Upper lobe of left lung (tissue), 6 donors: ENCODE measurements around the gene NUMA1. TPM values are rescaled to one million over a fixed set of nuclear protein-coding genes. Genes with fewer than 3 reads are reported as not detected.

Experiments used
- ATAC-seq, 2 donors: fragments of 200-7000 bp; cut with Tn5 transposase; one replicate each; pipeline ENCODE4 v1.9.1; 2022; ENCODE audit warnings: mild to moderate bottlenecking in 2 of 2, moderate library complexity in 2 of 2; ENCODE audit not compliant: low FRiP score in 2 of 2
- DNase-seq, 2 donors: peaks; one replicate each; pipeline ENCODE4 v3.0.0-alpha.2; 2019 to 2020
- H3K27ac ChIP-seq, 4 donors: fragments of 200-600 bp; sonication (generic); one replicate each; pipeline ENCODE4 v1.5.1; 2016 to 2019
- H3K27me3 ChIP-seq, 4 donors: fragments of 200-600 bp; sonication (generic); one replicate each; pipeline ENCODE4 v1.5.1; 2017 to 2019
- H3K36me3 ChIP-seq, 4 donors: fragments of 200-600 bp; sonication (generic); one replicate each; pipeline ENCODE4 v1.5.1; 2016 to 2019
- H3K4me1 ChIP-seq, 4 donors: fragments of 200-600 bp; sonication (generic); one replicate each; pipeline ENCODE4 v1.5.1; 2018 to 2019
- H3K4me3 ChIP-seq, 4 donors: fragments of 200-600 bp; sonication (generic); one replicate each; pipeline ENCODE4 v1.5.1; 2017 to 2019; ENCODE audit warnings: mild to moderate bottlenecking in 2 of 4, moderate library complexity in 1 of 4
- H3K9me3 ChIP-seq, 4 donors: fragments of 200-600 bp; sonication (generic); one replicate each; pipeline ENCODE4 v1.5.1; 2018 to 2019
- EP300 ChIP-seq, 4 donors: sonication (generic); formaldehyde crosslinking; IDR thresholded peaks; one replicate each; pipeline ENCODE4 v1.5.1; 2017; ENCODE audit warnings: antibody characterized with exemption in 4 of 4, control low read depth in 2 of 4
- POLR2A ChIP-seq, 4 donors: fragments of 450-650 bp; IDR thresholded peaks; one replicate each; pipeline ENCODE4 v1.5.1; 2016 to 2017; ENCODE audit warnings: antibody characterized with exemption in 4 of 4, mild to moderate bottlenecking in 2 of 4
- POLR2AphosphoS5 ChIP-seq, 2 donors: sonication (generic); formaldehyde crosslinking; IDR thresholded peaks; one replicate each; pipeline ENCODE4 v1.5.1; 2017; ENCODE audit warnings: antibody characterized with exemption in 2 of 2
- WGBS, 2 donors: methylation state at CpG; one replicate each; pipeline ENCODE4 v1.1.5; 2017 to 2018; 5-methylcytosine and 5-hydroxymethylcytosine counted together
- total RNA-seq, 6 donors: library from RNA; depleted of rRNA in 4 of 6; stranded (reverse); fragments of >200 nt in 4 of 6; gene quantifications; one replicate each; pipeline versions ENCODE4 v1.1.0 to v1.2.1, GENCODE V29; 2016 to 2021
- TF ChIP-seq, protein P1 (sequence below), 6 experiments: fragments of 450-650 bp in 4 of 6; fragments of 200-600 bp in 2 of 6; sonication (generic) in 2 of 6; IDR thresholded peaks; one replicate each; pipeline ENCODE4 v1.5.1; 2016 to 2019; ENCODE audit warnings: antibody characterized with exemption in 6 of 6
- donor health status: DM: no; HTN: no; CAD: no; lungs with moderate emphysema.
- donor health status: DM: no; HTN: yes; CAD: no; lungs with severe emphysema.

Gene NUMA1, protein sequence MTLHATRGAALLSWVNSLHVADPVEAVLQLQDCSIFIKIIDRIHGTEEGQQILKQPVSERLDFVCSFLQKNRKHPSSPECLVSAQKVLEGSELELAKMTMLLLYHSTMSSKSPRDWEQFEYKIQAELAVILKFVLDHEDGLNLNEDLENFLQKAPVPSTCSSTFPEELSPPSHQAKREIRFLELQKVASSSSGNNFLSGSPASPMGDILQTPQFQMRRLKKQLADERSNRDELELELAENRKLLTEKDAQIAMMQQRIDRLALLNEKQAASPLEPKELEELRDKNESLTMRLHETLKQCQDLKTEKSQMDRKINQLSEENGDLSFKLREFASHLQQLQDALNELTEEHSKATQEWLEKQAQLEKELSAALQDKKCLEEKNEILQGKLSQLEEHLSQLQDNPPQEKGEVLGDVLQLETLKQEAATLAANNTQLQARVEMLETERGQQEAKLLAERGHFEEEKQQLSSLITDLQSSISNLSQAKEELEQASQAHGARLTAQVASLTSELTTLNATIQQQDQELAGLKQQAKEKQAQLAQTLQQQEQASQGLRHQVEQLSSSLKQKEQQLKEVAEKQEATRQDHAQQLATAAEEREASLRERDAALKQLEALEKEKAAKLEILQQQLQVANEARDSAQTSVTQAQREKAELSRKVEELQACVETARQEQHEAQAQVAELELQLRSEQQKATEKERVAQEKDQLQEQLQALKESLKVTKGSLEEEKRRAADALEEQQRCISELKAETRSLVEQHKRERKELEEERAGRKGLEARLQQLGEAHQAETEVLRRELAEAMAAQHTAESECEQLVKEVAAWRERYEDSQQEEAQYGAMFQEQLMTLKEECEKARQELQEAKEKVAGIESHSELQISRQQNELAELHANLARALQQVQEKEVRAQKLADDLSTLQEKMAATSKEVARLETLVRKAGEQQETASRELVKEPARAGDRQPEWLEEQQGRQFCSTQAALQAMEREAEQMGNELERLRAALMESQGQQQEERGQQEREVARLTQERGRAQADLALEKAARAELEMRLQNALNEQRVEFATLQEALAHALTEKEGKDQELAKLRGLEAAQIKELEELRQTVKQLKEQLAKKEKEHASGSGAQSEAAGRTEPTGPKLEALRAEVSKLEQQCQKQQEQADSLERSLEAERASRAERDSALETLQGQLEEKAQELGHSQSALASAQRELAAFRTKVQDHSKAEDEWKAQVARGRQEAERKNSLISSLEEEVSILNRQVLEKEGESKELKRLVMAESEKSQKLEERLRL (N-terminal part only)
- 100 to 1,000 TPM; 185 to 666 (median 241) TPM for total RNA-seq

GRCh38 chr11:72080326-72081183 is at the start of gene NUMA1, which contains the start of gene LRRC51:
NUMA1 (minus strand) TSS chr11:72080542; CDS start chr11:72035943, 44,599 bp downstream.
LRRC51 (plus strand) TSS chr11:72080850; CDS start chr11:72089084, 8,234 bp downstream.
- TF ChIP-seq POLR2AphosphoS5 (IDR thresholded peaks at IDR 0.05) (peak; percentile 84 to 93), POLR2A (IDR thresholded peaks at IDR 0.05) (peak in 3 of 4 donors; percentile 25 to 65 (median 37)), EP300 (IDR thresholded peaks at IDR 0.05) (peak in 1 of 4 donors; percentile 58)
- TF ChIP-seq, protein P1, sequence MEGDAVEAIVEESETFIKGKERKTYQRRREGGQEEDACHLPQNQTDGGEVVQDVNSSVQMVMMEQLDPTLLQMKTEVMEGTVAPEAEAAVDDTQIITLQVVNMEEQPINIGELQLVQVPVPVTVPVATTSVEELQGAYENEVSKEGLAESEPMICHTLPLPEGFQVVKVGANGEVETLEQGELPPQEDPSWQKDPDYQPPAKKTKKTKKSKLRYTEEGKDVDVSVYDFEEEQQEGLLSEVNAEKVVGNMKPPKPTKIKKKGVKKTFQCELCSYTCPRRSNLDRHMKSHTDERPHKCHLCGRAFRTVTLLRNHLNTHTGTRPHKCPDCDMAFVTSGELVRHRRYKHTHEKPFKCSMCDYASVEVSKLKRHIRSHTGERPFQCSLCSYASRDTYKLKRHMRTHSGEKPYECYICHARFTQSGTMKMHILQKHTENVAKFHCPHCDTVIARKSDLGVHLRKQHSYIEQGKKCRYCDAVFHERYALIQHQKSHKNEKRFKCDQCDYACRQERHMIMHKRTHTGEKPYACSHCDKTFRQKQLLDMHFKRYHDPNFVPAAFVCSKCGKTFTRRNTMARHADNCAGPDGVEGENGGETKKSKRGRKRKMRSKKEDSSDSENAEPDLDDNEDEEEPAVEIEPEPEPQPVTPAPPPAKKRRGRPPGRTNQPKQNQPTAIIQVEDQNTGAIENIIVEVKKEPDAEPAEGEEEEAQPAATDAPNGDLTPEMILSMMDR (IDR thresholded peaks at IDR 0.05) = no peak
- Histone ChIP-seq H3K4me3 (peak within 1 kb of the TSS; percentile 61 to 82 (median 72)), H3K27ac (peak within 1 kb of the TSS; percentile 87 to 94 (median 91)), H3K27me3 (no peaks in the 10 kb centered on the region), H3K36me3 (peaks cover 0 to 6% (median 0%) of the 10 kb centered on the region in 4 donors), H3K9me3 (no peaks in the 10 kb centered on the region), H3K4me1 (peaks cover 29 to 33% (median 31%) of the 10 kb centered on the region in 4 donors)
- ATAC-seq (peak; percentile 98 to 99), DNase-seq (peak; percentile 94 to 100)
- WGBS, 2 donors = 0 to 1% methylated on average over 50 to 60 of the region's 60 CpGs

DNA sequence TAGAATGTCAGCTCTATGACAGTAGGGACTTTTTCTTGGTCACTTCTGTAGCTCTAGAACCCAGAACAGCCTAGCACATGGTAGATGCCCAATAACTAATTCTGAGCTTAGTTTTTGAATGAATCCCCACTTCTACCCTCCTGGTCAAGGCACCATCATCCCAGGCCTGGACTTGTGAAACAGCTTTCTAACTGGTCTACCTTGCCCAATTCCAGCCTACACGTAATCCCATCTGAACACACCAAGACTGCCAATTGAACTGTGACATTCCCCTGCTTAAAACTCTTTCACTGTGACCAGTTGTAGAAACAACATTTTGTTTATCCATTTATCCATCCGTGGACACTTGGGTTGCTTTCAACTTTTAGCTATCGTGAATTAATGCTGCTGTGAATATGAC is 49.0 kb upstream of the NUMA1 start:
- Histone ChIP-seq H3K4me3 (no peak overlapping the region), H3K27ac (no peak overlapping the region), H3K9me3 (no peaks in the 10 kb centered on the region), H3K4me1 (no peaks in the 10 kb centered on the region), H3K27me3 (no peaks in the 10 kb centered on the region), H3K36me3 (no peaks in the 10 kb centered on the region)
- ATAC-seq (no peak), DNase-seq (no peak)
- TF ChIP-seq, protein P1 (IDR thresholded peaks at IDR 0.05) = no peak
- no peak for TF ChIP-seq POLR2AphosphoS5 (IDR thresholded peaks at IDR 0.05)
- no peak for TF ChIP-seq POLR2A (IDR thresholded peaks at IDR 0.05)
- TF ChIP-seq EP300 (IDR thresholded peaks at IDR 0.05) = no peak
- WGBS, 2 donors = 85% methylated on average over 3 of the region's 3 CpGs

DNA sequence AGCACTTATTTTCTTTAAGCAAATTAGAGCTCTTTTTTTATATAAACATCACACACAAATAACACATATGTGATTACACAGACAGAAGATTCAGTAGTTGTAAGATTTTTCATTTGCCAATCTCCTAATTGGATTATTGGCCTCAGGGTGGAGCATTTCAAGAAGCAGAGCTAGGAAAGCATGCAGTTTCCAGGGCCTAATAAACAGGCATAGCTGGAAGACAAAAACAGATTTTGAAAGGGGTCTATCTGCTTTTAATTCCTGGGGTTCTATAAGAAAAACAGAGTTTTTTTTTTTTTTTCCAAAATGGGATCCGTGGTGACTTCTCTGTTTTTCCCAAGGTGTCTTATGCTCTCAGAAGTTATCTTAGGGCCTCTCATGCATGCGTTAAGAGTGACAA is 47.6 kb upstream of the NUMA1 start:
- Histone ChIP-seq H3K27me3 (no peaks in the 10 kb centered on the region), H3K4me3 (no peak overlapping the region), H3K27ac (no peak overlapping the region), H3K9me3 (no peaks in the 10 kb centered on the region), H3K4me1 (no peaks in the 10 kb centered on the region), H3K36me3 (no peaks in the 10 kb centered on the region)
- WGBS, 2 donors = 66 to 68% methylated on average over 2 of the region's 2 CpGs
- TF ChIP-seq POLR2A (IDR thresholded peaks at IDR 0.05) (no peak), POLR2AphosphoS5 (IDR thresholded peaks at IDR 0.05) (no peak), EP300 (IDR thresholded peaks at IDR 0.05) (no peak)
- TF ChIP-seq, protein P1 (IDR thresholded peaks at IDR 0.05) = no peak
- ATAC-seq = no peak
- DNase-seq = no peak

DNA sequence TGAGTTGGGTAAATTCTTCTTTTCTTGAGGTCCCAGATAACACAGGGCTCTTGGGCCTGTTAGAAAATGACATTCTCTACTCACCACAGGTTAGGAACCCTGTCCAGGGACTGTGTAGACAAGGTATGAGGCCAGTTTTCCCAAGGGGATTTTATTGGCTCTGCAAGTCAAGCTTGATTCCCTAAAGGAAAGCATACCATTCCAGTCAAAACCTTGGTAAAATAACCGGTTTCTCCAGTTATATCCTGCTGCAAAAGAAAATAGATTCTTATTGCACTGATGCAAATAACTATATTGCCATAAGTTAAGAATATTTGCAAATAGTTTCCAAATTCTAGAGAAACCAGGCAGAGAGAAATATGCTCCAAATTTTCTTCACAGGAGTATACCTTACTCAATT is 45.6 kb upstream of the NUMA1 start:
- Histone ChIP-seq H3K27ac (no peak overlapping the region), H3K27me3 (no peaks in the 10 kb centered on the region), H3K36me3 (no peaks in the 10 kb centered on the region), H3K9me3 (no peaks in the 10 kb centered on the region), H3K4me1 (no peaks in the 10 kb centered on the region), H3K4me3 (no peak overlapping the region)
- no peak for DNase-seq
- TF ChIP-seq EP300 (IDR thresholded peaks at IDR 0.05) (no peak), POLR2A (IDR thresholded peaks at IDR 0.05) (no peak), POLR2AphosphoS5 (IDR thresholded peaks at IDR 0.05) (no peak)
- TF ChIP-seq, protein P1 (IDR thresholded peaks at IDR 0.05) = no peak
- WGBS, 2 donors = 40 to 58% methylated on average over 1 of the region's 1 CpG
- no peak for ATAC-seq
